ENCODE results near the gene H1-8. TPM values are rescaled to one million over a fixed set of nuclear protein-coding genes. Genes with fewer than 3 reads are reported as not detected.

H1-8 gene
- total RNA-seq, 1 donor, result not detected

- DNase-seq (ENCODE audit: low read depth in 2 of 3, low spot score in 2 of 3), result peak in 1 of 3 donors; percentile 14
Measured at GRCh38 chr3:129554356-129555152, 11.6 kb downstream of the H1-8 start.

DNA sequence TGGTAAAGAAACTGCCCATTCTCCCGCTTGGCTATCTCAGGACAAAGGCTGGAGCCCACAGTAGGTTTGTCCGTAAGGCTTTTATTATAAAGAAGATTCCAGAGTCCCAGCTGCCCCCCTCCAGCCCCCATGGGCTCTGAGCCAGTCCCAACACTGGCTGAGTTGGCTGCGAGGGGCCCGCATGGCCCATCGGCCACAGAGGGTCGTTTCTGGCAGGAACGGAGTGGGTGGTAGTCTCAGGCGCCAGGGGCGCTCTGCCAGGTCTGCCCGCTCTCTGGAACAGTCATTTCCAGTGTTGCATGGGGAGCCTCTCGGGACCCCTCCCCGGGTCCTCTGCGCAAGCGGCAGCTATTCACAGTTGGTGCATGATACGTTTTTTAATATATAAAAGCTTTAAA is 12.2 kb downstream of the H1-8 start:
- no peak for DNase-seq (ENCODE audit: low read depth in 2 of 3, low spot score in 2 of 3)

DNA sequence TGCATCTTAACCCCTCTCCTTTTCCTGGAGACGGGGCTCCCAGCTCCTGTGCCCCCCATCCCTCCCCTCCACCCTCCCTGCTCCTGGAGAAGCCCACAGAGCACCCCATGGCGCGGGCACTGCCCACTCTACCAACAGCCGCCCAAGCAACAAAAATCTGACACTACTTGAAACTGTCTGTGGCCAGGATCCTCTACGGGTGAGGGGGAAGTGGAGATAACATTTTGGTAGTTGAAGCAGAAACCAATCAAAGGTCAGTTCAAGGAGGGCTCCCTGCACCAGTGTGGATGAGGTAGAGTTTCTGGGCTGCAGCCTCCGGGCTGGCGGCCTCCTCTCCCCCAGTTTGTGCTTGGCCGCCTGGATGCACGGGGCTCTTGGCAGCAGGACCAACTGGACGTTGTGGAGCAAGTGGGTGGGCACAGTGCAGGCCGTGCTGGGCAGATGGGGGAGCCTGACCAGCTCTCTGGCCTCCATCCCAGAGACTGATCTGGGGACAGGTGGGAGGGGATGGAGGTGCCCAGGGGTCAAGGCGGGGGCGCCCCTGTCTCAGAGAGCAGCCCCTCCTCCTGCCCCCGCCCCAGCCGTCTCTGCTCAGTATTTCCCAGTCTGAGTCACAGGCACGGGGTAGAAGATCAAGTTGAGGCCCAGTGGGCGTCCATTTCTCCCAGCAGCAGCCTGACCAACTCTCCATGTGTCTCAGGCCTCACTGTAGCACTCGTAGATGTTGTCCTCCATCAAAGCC is 12.8 kb downstream of the H1-8 start:
- no peak for DNase-seq (ENCODE audit: low read depth in 2 of 3, low spot score in 2 of 3)

- DNase-seq (ENCODE audit: low read depth in 2 of 3, low spot score in 2 of 3), result no peak
Measured at GRCh38 chr3:129556358-129556695, 13.4 kb downstream of the H1-8 start.

GRCh38 chr3:129556890-129557547 is 14.0 kb downstream of the H1-8 start:
- no peak for DNase-seq (ENCODE audit: low read depth in 2 of 3, low spot score in 2 of 3)

- no peak for DNase-seq (ENCODE audit: low read depth in 2 of 3, low spot score in 2 of 3)
Measured at GRCh38 chr3:129557548-129557894, 14.5 kb downstream of the H1-8 start.

- no peak for DNase-seq (ENCODE audit: low read depth in 2 of 3, low spot score in 2 of 3)
Measured at GRCh38 chr3:129558081-129558771, 15.3 kb downstream of the H1-8 start.

DNA sequence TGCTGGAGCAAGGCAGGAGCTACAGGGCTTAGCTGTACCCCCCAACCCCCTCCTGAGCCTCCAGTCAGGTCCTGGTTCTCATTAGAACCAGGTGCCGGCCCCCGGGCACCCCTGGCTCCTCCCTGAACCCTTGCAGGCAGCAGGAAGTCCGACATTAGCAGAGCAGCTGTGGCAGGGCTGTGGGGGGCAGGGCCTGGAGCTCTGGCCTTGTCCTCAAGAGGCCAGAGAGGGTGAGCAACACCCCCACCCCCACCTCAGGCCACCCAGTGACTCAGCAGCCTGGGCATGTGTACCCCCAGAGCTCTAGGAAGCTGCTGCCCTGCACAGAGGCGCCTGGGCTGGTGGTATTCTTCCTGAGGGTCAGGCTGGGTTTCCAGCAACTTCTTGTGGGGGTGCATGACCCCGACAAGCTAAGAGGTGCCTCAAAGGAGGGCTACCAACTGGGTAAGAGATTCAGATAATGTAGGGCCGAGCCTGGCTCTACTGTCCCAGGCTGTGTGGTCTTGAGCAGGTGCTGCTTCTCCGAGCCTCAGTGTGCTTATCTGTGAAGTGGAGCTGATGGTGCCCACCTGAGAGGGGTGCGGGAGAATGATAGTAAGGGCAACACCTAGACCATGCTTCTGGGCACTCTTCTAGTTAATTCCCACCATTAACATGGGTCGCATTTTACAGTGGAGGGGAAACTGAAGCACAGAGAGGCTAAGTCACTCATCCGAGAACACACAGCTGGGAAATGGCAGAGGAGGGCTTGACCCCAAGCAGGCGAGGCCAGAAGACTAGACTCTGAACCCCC is 16.0 kb downstream of the H1-8 start:
- DNase-seq (ENCODE audit: low read depth in 2 of 3, low spot score in 2 of 3), result peak in 2 of 3 donors; percentile 22 to 47

- no peak for DNase-seq (ENCODE audit: low read depth in 2 of 3, low spot score in 2 of 3)
Measured at GRCh38 chr3:129559565-129560079, 16.6 kb downstream of the H1-8 start.

- DNase-seq (ENCODE audit: low read depth in 2 of 3, low spot score in 2 of 3), result no peak
Measured at GRCh38 chr3:129560269-129560787, 17.4 kb downstream of the H1-8 start.

GRCh38 chr3:129560911-129561594 is 18.1 kb downstream of the H1-8 start:
- DNase-seq (ENCODE audit: low read depth in 2 of 3, low spot score in 2 of 3), result no peak

- DNase-seq (ENCODE audit: low read depth in 2 of 3, low spot score in 2 of 3), result no peak
Measured at GRCh38 chr3:129561619-129562248, 18.8 kb downstream of the H1-8 start.

GRCh38 chr3:129562803-129563202 is 19.8 kb downstream of the H1-8 start:
- DNase-seq (ENCODE audit: low read depth in 2 of 3, low spot score in 2 of 3), result no peak

GRCh38 chr3:129563332-129563731 is 20.4 kb downstream of the H1-8 start:
- no peak for DNase-seq (ENCODE audit: low read depth in 2 of 3, low spot score in 2 of 3)

- DNase-seq (ENCODE audit: low read depth in 2 of 3, low spot score in 2 of 3), result no peak
Measured at GRCh38 chr3:129563850-129564535, 21.0 kb downstream of the H1-8 start.

GRCh38 chr3:129564981-129565644 is 22.1 kb downstream of the H1-8 start:
- DNase-seq (ENCODE audit: low read depth in 2 of 3, low spot score in 2 of 3), result no peak

- DNase-seq (ENCODE audit: low read depth in 2 of 3, low spot score in 2 of 3), result no peak
Measured at GRCh38 chr3:129565902-129566301, 22.9 kb downstream of the H1-8 start.

Data from hematopoietic multipotent progenitor cell (in vitro differentiated cells).